ENCODE results near the gene OAS3. TPM values are rescaled to one million over a fixed set of nuclear protein-coding genes. Genes with fewer than 3 reads are reported as not detected.
"Not testable (repeated sequence)": the region's sequence is repeated elsewhere in the genome, so short reads cannot be mapped to it uniquely, and the experiment has no call there.

The OAS3 gene
- total RNA-seq, 1 donor from 2014 or later: 65.8 TPM

GRCh38 chr12:112919121-112919520 lies 19.2 kb upstream of the OAS3 start:
- no peak for DNase-seq
- Histone ChIP-seq H3K9me3 (no peaks in the 10 kb centered on the region), H3K27ac (no peak overlapping the region), H3K4me1 (no peaks in the 10 kb centered on the region), H3K36me3 (peaks cover 54% of the 10 kb centered on the region), H3K4me3 (no peak overlapping the region), H3K27me3 (ENCODE audit: low read depth) (no peaks in the 10 kb centered on the region)
- intact Hi-C loops (cut with DNase I): no loop called here
- ATAC-seq: no peak
- no peak for TF ChIP-seq CTCF (IDR thresholded peaks at IDR 0.05)

GRCh38 chr12:112924986-112925385 lies 13.3 kb upstream of the OAS3 start:
- intact Hi-C loops (cut with DNase I): no loop called here
- H3K4me3 ChIP-seq: no peak overlapping the region
- no peaks in the 10 kb centered on the region for H3K9me3 ChIP-seq
- TF ChIP-seq CTCF (IDR thresholded peaks at IDR 0.05): no peak
- H3K27ac ChIP-seq: no peak overlapping the region
- no peaks in the 10 kb centered on the region for H3K27me3 ChIP-seq (ENCODE audit: low read depth)
- no peak for ATAC-seq
- no peak for DNase-seq
- H3K36me3 ChIP-seq: peaks cover 17% of the 10 kb centered on the region
- H3K4me1 ChIP-seq: no peaks in the 10 kb centered on the region

GRCh38 chr12:112926416-112927033 lies 11.7 kb upstream of the OAS3 start:
- H3K4me3 ChIP-seq; H3K27me3 ChIP-seq (ENCODE audit: low read depth); H3K36me3 ChIP-seq; H3K4me1 ChIP-seq; ATAC-seq; DNase-seq; H3K27ac ChIP-seq; H3K9me3 ChIP-seq; intact Hi-C loops (cut with DNase I): not testable (repeated sequence)

- TF ChIP-seq CTCF (IDR thresholded peaks at IDR 0.05): no peak
- no peaks in the 10 kb centered on the region for H3K36me3 ChIP-seq
- intact Hi-C loops (cut with DNase I): no loop called here
- H3K9me3 ChIP-seq: no peaks in the 10 kb centered on the region
- no peaks in the 10 kb centered on the region for H3K27me3 ChIP-seq (ENCODE audit: low read depth)
- H3K4me1 ChIP-seq: no peaks in the 10 kb centered on the region
- H3K4me3 ChIP-seq: no peak overlapping the region
- no peak for DNase-seq
- H3K27ac ChIP-seq: no peak overlapping the region
- ATAC-seq: no peak
These were observed 10.8 kb upstream of the OAS3 start for GRCh38 chr12:112927475-112927874.

- Histone ChIP-seq H3K4me3 (no peak overlapping the region), H3K4me1 (no peaks in the 10 kb centered on the region), H3K36me3 (no peaks in the 10 kb centered on the region), H3K9me3 (no peaks in the 10 kb centered on the region), H3K27me3 (ENCODE audit: low read depth) (no peaks in the 10 kb centered on the region), H3K27ac (no peak overlapping the region)
- TF ChIP-seq CTCF (IDR thresholded peaks at IDR 0.05): no peak
- DNase-seq (no peak), ATAC-seq (no peak)
- intact Hi-C loops (cut with DNase I): no loop called here
These were observed 10.3 kb upstream of the OAS3 start for GRCh38 chr12:112927925-112928324.

- intact Hi-C loops (cut with DNase I): no loop called here
- no peaks in the 10 kb centered on the region for H3K9me3 ChIP-seq
- H3K4me3 ChIP-seq: no peak overlapping the region
- no peak for DNase-seq
- ATAC-seq: no peak
- H3K27me3 ChIP-seq (ENCODE audit: low read depth): no peaks in the 10 kb centered on the region
- no peak overlapping the region for H3K27ac ChIP-seq
- TF ChIP-seq CTCF (IDR thresholded peaks at IDR 0.05): no peak
- H3K4me1 ChIP-seq: no peaks in the 10 kb centered on the region
- no peaks in the 10 kb centered on the region for H3K36me3 ChIP-seq
These were observed 9.3 kb upstream of the OAS3 start for GRCh38 chr12:112928978-112929377.
